G401 (cell line): ENCODE results near the gene FCAMR. TPM values are rescaled to one million over a fixed set of nuclear protein-coding genes. Genes with fewer than 3 reads are reported as not detected.

Source experiments
- DNase-seq: peaks from one replicate; pipeline ENCODE4 v3.0.0-alpha.2; 2015; ENCODE audit warnings: low spot score
- in situ Hi-C: cut with HindIII; loops from 2 replicates; pipeline ENCODE4 v1.10.0; 2016; ENCODE audit warnings: low sequenced_read_pairs, mixed read lengths
- total RNA-seq: library from RNA; depleted of rRNA; stranded (reverse); fragments of >200 nt; shearing (Covaris generic); gene quantifications from 2 replicates; pipeline ENCODE4 v1.2.3, GENCODE V29; 2014

Gene FCAMR
- total RNA-seq, 1 experiment from 2014 or later, result not detected

DNA sequence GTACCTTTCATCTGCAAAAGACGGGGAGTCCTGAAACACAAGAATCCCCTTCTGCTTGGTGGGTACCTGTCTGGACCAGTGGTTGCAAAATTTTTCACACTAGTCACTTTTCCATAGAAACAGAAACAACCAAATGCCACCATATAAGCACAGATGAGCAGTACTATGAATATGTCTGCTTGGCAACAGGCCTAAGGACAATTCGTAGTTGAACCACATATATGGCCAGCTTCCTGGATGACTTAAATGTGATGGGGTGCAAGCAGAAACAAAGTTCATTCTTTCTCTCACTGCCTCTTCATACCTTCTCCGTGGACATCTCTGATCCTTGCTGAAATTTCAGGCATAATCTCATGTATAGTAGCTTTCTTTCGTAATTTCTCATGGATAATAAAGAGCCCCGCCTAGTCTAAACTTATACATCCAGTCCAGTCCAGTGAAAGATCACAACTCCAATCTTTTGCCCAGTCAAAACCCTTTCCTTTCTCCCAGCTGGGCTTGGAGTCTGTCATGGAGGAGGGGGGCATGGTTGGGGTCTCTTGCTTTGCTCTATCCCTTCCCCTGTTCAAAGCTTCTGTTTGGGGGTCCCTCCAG lies 7.0 kb downstream of the FCAMR start:
- DNase-seq, result no peak
- in situ Hi-C loops, result no loop called here

DNA sequence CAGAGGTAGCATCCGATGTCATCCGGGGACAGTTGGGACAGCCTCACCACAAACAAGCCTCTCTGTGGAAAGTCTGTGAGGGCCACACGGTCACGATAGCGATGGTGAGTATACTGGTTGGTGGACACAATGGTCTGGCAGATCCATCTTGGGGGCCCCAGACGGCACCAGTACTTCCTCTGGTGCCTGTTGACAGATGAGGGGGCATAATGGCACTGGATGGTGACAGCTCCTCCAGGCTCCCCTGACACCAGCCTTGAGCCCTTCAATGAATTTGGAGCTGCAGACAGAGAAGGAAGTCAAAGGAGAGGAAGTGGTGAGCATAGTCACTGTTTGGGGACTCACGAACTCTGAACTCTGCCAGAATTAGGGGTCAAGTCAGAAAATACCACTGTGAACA lies 8.0 kb downstream of the FCAMR start:
- DNase-seq, result no peak
- in situ Hi-C loops, result no loop called here

DNA sequence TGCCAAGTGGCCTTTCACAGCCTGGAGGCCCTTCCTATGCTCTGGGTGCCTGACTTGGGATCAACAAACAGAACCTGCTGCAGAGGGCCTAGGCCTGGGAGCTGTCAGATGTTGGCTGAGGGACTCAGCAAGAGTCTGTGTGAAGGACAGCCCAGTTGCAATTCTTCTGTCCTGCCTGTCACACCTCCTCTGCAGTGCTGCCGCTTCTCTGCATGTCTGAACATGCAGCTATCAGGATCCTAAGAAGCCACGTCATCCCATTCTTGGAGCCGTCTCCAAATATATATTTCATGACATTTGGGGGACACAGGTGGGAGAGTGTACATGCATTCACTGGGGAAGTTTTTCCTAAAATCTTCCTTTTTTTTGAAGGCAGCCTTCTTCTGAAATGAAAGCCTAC lies 8.6 kb downstream of the FCAMR start:
- no peak for DNase-seq
- in situ Hi-C loops, result no loop called here

DNA sequence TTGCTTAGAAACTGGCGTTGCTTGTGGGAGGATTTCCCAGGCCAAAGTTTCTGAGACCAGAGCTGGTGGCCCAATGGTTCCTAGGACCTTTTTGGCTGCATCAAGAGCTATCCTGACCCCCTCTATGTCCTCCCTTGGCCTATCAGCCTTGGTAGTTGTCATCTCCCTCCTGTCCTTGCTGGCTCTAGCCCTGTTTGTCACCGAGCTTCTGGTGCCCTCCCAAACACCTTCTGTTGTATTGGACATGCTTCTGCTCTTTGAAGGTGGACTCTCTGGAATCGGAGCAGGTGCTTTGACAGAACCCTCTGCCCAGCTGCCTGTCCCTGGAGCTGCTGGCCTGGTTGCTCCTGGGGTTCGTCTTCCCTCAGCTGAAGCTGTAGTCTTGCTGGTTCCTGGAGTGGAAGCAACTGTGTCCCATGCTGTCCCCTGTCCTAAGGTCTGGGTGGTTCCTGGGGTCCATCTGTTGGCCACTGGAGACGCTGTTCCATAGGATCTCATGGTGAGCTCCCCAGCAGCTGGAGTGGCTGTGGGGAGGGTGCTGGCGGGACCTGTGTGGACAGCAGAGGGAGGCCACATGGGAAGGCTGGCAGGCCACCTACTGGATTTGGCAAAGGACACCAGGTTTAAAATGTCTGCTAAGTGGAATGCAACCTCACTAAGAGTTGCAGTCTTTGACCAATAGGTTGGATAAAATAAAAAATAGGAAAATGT lies 9.4 kb downstream of the FCAMR start:
- in situ Hi-C loops, result no loop called here
- DNase-seq, result no peak

DNA sequence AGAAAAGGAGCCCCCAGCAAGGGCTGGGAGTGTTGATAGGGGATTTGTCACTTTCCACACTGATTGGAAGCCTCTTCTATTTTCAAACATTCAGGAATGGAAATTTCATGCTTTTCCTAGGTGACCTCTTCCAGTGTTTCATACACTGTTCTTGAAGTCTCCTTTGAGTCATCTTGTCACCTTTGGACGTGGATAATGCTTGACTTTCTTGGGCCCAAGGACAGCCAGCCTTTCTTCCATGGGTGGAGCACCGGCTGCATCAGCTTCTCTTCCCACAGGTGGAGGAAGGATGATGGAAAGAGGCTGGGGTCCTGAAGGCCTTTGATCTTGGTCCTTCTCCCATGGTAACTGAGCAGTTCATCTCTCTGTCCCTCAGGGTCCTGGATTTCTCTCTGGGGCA lies 12.1 kb downstream of the FCAMR start:
- no peak for DNase-seq
- in situ Hi-C loops, result no loop called here

DNA sequence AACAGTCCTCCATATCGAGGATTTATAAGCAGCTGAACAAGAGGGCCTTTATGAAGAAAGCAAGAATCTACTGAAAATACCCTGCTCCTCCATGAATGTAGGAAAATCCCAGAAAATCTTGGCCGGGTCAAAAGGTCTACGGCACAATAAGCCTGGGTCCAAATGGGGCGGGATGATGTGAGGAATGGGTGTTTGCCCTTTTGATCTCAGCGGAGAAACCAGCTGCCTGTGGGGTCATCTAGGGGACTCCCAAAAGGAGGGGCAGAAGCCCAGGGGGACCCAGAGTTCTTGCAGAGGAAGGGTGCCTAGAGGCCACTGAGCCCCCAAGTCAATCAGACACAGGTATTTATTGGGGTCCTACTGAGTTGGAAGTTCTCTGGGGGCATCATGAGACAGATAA lies 12.6 kb downstream of the FCAMR start:
- no peak for DNase-seq
- in situ Hi-C loops, result no loop called here

DNA sequence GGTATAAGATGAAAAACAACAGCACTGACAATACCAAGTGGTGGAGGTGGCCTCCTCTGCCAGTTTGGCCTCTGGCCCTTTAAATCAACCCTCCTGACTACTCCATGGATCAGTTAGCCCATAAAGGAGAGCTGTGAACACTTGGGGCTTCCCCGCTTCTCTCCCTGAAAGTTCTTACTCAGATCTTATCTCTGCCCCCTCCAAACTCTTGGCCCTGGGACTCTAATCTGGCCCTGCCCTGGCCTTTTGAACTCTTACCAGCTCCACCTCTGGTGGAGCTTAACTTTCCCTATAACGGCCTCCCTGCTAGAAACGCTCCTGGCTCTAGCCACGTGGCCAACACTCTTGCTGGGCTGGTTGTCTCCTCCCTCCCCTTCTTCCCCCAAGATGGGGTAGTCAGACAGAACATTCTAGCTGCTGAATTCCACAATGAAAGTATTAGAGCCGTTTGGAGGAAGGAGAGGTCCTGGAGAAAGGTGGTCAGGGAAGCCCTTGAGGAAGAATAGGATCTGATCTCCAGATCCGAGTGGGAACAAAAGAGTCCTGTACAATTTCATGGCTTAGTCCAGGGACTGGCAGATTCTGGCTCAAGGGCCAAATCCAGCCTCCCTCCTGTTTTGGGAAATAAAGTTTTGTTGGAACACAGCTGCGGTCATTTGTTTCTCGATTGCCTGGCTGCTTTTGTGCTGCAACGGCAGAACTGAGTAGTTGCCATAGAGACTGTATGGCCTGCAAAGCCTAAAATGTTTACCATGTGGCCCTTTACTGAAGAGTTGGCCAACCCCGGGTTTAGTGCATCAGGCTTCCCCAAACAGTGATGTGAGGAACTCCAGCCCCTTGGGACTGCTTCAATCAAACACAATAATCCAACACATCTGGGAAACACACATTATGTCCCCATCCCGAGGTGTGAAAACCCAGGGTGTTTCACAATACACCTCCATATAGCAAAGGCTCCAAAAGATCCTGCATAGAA lies 14.5 kb downstream of the FCAMR start:
- in situ Hi-C loops, result no loop called here
- DNase-seq, result no peak

DNA sequence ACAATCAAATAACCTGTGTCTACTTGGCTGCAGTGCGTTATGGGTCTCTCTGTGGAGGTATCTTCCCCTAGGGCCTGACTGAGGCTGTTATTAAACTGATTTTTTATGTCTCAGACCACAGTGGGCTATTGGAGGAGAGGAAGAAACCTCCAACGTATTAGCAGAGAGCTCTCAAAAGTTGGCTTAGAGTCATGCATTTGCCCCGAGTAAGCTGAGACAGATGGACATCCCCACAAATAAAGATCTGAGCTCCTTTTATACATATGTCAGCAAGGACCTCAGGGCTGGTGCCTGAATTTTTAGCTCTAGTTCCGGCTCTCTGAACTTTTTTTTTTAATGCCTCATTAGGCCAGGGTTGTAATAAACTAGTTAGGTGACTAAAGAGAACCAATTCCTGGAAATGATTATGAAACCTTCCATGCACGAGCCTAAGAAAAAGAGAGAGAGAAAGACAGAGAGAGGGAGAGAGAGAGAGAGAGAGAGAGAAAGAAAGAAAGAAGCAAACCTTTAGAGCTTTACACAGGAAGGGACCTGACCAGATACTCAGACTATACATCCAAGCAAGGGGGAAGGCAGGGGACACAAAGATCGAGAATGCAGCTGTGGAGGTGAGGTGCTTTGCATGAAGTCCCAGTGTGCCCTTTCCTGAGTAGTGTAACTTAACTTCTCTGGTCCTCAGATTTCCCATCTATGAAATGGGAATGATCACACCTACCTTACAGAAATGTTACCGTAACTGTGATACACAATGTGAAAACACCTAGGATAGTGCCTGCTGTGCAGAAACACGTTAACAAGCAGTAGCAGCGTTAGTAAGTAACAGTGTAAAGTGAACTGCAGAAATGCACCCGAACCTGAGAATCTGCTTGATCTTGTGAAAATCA lies 15.6 kb downstream of the FCAMR start:
- no peak for DNase-seq
- in situ Hi-C loops, result no loop called here

DNA sequence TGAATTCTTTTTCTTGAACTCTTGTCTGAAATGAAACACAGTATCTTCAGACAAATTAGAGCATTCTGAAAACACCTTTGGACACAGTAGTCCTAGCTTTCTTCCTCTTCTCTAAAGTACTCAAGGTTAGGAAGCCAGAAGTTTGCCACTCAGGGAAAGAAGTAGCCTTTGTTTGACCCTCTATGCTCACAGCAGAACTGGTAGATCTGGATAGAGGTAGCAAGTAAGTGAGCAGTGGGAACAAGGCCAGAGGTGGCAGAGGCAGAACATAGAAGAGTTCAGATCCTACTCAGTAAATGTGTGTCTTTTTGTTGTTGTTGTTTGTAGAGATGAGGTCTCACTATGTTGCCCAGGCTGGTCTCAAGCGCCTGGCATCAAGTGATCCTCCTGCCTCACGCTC lies 16.6 kb downstream of the FCAMR start:
- DNase-seq, result no peak
- in situ Hi-C loops, result no loop called here

DNA sequence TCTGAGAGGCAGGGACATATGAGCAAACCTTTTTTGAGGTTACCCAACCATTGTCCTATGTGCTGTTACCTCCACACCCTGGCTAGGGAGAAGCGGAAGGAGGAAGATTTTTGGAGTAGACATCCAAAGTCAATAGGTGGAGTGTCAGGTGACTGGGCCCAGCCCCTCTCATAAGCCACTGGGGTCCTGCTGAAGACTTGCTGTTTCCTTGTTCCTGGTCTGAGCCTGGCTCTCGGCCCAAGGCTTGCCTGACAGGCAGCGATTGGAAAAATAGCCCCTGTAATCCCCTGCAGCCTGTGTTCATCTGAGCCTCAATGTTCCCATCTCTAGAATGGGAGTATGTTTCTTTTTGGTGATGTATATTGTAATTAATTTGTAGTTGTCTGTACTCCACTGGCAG lies 17.1 kb downstream of the FCAMR start:
- in situ Hi-C loops, result no loop called here
- no peak for DNase-seq

DNA sequence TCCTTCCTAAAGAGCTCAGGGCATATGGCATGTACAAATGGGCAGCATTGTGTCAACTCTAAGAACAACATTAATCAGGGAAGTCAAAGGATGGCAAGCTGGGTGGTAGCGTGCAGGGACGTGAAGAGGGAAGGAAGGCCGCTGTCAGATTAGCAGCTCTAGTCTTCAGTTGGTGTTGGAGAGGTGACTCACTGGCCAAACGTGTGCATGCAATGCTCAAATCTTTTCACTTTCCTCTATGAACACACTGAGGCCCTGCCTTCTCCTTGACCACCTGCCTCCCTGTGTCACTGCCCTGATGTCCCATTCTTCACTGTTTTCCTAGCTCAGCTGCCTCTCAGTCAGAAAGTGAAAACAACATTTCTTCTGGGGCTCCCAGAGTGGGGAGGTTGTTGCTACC lies 18.1 kb downstream of the FCAMR start:
- in situ Hi-C loops, result no loop called here
- no peak for DNase-seq

DNA sequence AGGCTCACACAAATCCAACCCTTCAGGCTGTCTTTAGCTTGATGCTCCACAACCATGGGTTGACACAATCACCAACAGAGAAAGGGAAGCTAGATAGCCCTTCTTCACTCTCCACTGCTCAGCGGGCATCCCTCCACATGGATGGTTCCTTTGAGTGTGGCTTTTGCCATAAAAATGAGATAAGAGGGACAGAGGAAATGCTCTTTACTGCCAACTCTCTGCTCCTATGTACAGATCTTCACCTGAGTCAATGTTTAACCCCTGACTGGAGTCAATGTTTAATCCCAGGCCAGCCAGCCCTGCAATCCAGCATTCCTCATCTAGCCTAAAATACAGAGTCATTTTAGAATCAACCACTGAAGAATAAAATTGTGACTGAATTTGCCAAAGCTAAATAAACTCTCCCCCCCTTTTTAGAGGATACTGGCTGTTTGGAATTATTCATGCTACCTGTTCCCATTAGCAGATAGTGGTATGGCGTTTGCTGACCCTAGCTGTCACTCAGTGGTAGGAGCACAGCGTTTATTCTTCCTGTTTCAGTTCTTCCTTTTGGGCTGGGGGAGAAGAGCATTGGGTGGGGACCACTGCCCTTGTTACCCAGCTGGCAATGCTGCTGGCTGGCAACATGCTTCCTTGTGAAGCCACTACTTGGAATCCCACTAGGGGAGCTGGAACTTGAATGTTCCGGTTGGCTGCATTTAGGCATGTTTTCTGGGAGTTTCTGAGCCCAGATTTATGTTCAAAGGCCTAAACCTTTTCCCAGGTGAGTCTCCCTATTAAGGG lies 18.8 kb downstream of the FCAMR start:
- DNase-seq, result no peak
- in situ Hi-C loops, result no loop called here

DNA sequence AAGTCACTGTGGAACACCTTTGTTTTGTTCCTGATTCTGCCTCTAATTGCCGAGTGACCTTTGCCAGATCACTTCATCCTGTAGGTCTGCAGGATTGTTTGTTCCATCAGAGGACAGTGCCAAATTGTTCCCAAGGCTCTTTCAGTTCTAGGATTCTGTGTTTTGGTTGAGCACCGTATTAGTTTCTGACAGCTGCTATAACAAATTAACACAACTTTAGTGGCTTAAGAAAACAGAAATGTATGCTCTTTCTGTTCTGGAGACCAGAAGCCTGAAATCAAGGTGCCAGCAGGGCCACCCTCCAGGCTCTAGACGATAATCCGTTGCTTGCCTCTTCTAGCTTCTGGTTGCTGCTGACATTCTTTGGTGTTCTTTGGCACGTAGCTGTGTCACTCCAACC lies 20.6 kb downstream of the FCAMR start:
- DNase-seq, result no peak
- in situ Hi-C loops, result no loop called here

DNA sequence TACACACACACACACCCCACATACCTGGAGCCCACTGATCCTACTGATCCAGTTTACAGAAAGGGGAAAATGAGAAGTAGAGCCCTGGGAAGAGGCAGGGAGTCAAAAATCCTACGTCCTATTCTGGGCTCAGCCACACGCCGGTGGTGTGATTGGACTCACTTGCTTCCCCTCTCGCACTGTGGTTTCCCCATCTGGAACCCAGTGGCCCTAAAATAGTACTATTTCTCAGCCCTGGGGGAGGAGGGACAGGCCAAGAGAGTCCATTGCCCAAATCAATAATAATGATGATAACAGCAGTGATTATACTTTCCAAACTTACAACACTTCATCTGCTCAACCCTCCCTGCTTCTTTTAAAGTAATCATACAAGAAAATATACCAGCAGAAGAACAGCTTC lies 21.1 kb downstream of the FCAMR start:
- in situ Hi-C loops, result no loop called here
- no peak for DNase-seq

DNA sequence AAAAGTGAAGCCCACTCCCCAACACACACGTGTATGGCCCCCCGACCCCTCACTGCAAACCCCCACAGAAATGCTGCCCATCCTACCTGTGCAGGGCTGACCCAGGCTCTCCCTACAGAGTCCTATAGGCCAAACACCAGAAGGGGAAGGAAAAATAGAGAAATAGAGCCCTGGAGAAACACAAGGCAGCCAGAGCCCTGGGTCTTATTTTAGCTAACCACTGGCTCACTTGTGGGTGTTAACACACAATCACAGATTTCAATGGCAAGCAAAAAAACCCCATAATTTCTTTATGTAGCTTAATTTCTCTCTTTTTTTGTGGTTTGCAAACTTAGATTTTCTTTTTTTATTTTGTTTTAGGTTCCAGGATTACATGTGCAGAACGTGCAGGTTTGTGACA lies 23.0 kb downstream of the FCAMR start:
- in situ Hi-C loops, result no loop called here
- no peak for DNase-seq

DNA sequence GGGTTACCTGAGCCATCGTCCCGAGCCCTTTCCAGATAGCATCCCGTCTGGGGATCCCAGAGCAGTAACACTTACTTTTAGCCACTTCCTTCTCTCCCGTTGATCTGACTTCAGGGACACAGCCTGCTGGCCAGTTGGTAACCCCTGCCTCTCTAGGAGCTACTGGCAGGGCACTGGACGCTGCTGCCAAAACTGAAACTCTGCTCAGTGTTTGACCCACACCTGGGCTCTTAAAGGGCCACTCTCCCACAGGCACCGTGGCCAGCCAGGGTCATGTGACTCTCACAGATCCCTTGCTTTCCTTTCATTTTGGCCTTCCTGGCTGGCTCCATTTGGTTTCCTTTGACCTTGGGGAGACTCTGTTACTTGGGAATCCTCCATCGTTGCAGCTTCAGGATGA lies 24.0 kb downstream of the FCAMR start, which contains the start of gene PIGR:
TSS of gene PIGR (minus strand) at position 206 of the 400 bp plus-strand sequence. CDS start 5,935 bp downstream, outside the sequence.
- in situ Hi-C loops, result no loop called here
- DNase-seq, result no peak

DNA sequence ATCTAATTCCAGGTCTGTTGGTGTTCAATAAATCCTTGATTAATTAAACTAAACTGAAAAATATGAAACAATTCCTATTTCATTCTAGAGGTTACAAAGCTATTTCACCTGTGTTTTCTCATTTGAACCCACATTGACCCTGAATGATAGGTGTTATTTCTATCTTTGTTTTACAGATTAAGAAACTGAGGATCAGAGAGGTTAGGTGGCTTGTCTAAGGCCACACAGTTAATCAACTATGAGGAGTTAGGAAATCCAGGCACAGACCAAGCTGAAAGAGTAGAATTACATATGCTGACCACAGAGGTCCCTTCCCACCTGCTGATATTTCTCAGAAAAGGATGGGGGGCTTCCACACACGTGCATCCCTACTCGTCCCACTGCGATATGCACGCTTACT lies 24.5 kb downstream of the FCAMR start:
- in situ Hi-C loops, result no loop called here
- DNase-seq, result no peak

DNA sequence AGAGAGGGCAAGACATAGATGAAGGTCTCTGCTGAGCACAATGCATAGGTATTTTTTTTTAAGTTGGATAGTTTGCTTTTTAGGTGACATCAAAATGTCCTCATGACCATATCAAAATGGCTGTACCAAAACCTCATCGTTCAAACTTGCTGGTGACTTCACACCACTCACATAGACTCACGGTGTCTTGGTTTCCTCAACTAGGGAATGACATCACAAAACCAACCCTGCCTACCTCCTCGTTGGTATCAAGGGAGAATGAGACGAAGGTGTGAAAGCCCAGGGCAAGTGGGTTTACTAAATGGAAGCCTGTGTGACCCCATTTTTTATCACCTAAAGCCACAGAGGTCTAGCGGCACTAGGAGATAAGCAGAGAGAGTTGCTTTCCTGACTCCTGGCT lies 25.6 kb downstream of the FCAMR start:
- no peak for DNase-seq
- in situ Hi-C loops, result no loop called here
